HG03520 (cell line): ENCODE data around the gene SACS.

ENCODE experiments used
- ATAC-seq: cut with Tn5 transposase; IDR thresholded peaks from one replicate; pipeline ENCODE4 v1.9.1; 2021; ENCODE audit warnings: mild to moderate bottlenecking, moderate library complexity; ENCODE audit not compliant: unreplicated experiment

Gene SACS, protein sequence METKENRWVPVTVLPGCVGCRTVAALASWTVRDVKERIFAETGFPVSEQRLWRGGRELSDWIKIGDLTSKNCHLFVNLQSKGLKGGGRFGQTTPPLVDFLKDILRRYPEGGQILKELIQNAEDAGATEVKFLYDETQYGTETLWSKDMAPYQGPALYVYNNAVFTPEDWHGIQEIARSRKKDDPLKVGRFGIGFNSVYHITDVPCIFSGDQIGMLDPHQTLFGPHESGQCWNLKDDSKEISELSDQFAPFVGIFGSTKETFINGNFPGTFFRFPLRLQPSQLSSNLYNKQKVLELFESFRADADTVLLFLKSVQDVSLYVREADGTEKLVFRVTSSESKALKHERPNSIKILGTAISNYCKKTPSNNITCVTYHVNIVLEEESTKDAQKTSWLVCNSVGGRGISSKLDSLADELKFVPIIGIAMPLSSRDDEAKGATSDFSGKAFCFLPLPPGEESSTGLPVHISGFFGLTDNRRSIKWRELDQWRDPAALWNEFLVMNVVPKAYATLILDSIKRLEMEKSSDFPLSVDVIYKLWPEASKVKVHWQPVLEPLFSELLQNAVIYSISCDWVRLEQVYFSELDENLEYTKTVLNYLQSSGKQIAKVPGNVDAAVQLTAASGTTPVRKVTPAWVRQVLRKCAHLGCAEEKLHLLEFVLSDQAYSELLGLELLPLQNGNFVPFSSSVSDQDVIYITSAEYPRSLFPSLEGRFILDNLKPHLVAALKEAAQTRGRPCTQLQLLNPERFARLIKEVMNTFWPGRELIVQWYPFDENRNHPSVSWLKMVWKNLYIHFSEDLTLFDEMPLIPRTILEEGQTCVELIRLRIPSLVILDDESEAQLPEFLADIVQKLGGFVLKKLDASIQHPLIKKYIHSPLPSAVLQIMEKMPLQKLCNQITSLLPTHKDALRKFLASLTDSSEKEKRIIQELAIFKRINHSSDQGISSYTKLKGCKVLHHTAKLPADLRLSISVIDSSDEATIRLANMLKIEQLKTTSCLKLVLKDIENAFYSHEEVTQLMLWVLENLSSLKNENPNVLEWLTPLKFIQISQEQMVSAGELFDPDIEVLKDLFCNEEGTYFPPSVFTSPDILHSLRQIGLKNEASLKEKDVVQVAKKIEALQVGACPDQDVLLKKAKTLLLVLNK (N-terminal part only)

GRCh38 chr13:23433171-23434153, at the start of gene SACS:
Gene SACS (minus strand): TSS chr13:23433702. CDS start chr13:23411239, 22,463 bp downstream.
- ATAC-seq = no peak

GRCh38 chr13:23480324-23480723, 46.8 kb upstream of the SACS start:
- ATAC-seq = no peak

GRCh38 chr13:23477101-23477500, 43.6 kb upstream of the SACS start:
- ATAC-seq = no peak

GRCh38 chr13:23473221-23473620, 39.7 kb upstream of the SACS start:
- ATAC-seq = no peak

DNA sequence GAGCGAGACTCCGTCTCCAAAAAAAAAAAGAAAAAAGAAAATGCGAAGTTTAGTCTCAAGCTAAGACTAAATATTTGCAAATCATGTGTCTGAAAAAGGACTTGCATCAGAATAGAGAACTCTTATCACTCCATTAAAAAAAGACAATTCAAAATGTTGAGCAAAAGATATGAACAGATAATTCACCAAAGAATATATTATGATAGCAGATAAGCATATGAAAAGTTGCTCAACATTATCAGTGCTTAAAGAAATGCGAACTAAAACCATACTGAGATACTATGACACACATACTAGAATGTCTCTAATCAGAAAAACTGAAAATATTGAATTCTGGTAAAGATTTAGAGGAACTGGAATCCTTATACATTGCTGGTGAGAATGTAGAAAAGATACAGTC, 38.7 kb upstream of the SACS start:
- no peak for ATAC-seq

DNA sequence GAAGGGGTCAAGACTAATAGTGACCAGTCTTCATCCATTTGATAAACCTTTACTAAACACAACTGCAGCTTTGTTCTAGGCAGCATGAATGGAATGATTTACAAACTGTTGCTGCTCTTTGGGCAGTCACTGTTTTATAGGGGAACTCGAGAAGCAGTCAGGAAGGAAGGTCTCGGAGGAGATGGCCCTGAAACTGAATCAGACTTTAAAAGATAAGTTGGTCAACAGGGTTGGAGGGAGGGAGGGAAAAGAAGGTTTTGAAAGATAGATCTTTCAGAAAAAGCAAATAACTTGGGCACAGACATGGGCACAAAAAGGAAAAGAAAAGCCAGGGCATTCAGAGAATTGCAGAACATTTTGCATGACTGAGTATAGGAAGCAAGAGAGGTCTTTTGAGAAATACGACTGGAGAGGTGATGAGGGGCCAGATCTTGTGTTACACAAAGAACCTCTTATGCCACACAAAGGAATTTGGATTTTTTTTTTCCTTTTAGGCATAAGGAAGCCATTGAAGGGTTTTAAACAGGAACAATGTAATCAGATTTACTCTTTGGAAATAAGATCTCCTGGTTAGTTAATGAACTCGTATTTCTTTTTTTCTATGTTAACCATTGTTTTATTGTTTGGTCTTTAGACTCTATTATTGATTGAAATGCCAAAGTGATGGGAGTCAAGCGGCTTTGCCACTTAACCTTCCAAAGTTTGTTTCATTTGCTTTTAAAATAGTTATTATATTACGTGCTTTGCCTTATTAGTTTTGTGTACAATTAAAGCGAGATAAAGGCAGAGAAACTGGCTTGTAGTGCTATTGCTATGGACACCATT, 37.5 kb upstream of the SACS start:
- no peak for ATAC-seq

DNA sequence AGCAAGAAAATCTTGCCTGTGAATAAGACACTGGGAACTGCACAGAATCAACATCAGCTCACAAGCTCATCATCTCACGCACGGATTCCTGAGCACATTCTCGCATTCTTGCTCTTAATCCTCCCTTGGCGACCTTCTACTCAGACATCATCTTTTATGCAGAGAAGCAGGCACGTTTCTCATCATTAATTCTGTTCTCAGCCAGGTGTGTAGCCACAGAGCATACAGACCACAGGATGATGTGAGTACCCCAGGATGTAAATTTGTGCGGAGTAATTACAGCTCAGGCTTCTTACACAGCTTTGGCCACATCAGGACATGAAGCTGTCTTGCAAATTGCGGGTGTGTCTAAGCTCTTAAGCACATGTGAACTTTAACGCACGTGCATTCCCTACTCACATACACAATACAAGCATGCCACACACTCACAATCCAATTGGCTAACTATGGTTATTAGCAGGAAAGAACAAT, 36.5 kb upstream of the SACS start:
- ATAC-seq = no peak

- ATAC-seq = no peak
These were observed 35.3 kb upstream of the SACS start for GRCh38 chr13:23468811-23469210.

DNA sequence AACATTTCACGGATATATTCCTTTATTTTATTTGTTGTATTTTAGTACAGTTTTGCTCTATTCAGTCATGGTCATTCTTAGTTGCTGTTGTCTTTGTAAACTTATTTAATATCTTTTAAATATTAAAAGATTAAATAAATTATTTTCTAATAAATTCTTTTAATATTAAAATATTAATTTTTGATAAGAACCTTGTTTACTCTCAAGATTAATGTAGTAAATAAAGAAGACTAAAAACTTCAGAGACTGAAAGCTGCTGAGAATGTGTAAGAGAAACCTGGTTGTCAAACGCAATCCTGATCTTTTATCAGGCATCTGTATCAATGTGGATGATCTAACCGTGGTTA, 34.4 kb upstream of the SACS start:
- ATAC-seq = no peak

GRCh38 chr13:23467048-23467931, 33.8 kb upstream of the SACS start:
- no peak for ATAC-seq

DNA sequence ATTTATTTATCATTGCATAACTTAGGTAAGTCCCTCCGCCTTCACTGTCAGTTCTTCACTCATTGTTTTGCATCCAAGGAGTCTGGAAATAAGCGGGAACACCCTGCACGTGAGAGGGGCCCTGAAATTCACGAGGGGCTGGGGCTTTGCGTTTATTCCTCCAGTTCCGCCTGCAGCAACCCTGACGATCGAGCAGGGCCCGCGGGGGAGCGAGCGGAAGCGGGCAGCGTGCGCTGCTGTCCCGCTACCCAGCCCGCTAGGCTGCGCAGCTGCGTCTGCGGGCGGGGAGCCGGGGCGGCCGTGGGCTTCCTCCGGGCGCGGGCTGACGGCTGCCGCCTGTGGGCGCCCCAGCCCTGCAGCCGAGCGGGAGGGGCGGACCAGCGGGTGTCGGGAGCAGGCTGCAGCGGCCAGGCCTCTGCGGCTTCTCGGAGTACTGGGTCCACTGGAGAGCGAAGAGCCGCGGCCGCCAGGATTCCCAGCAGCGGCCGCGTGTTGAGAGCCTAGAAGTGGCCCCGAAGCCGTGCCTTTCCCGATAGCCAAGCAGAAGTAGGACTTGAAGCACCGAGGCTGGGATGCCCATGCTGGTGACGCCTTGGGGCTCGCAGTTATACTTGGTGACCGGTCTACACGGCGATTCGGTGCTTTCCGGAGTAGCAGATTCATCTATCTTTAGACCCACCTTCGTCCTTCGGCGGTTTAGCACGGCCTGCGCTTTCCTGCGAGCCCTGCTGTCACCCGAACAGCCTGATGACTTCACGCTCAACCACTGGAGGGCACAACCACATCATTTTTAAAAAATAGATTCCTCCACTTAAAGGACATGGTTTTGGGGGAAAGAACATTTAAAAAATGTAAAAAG, 32.9 kb upstream of the SACS start:
- peak; percentile 81 for ATAC-seq

DNA sequence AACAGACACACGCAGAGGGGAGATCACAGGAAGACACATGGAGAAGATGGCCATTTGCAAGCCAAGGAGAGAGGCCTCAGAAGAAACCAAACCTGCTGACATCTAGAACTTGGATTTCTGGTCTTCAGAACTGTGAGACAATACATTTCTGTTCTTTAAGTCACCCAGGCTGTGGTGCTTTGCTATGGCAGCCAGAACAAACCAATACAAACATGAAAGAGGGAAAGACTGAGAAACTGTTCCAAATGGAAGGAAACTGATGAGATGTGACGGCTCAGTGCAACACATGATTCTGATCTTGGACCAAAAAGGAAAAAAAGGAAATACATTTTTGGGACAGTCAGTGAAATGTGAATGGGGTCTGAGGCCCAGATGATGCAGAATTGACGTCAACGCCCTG, 30.2 kb upstream of the SACS start:
- no peak for ATAC-seq

DNA sequence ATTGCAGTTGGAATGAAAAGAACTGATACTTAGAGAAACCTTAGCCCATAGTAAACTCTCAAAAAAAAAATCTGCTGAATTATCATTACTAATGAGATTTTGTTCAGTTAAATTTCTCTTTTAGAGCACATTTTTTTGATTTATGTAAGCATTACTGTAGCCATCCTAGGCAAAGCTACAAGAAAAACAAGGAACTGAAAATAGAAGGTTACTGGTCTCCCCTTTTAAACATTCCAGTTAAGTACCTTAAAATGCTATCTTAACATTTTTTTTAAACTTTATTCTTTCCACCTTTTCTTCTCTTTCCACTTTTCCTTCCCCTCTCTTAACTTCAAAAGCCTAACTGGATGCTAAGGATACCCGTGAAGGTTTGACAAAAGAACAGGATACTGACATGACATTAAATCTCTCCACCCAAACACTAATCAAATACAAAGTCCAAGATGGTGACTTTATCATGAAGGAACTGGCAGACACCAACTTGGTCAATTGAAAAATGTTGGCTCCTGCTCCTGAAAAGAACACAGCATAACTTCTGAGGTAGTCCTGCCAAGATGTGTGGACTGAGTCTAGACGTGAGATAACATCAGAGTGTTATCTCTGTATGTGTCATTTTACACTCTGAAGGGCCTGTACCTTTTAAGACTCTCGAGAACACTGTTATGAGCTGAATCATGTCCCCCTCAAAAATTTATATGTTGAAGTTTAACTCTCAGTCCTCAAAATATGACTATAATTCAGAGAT, 29.5 kb upstream of the SACS start:
- no peak for ATAC-seq

DNA sequence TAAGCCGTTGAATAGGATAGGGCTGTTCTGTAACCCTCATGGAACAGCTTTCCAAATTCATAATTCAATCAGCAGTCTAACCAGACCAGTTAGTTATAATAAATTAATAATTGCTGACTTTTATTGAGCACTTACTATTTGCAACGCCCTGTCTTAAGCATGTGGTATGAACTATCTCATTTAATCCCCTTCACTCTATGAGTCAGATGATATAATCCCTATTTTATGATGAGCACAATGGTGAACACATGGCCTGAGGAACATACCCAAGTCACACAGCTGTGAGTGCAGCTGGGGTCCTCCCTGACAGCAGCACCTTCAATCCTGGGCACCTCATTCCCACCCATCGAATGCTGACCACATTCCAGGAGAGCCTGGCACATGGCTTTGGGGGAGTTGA, 28.0 kb upstream of the SACS start:
- ATAC-seq = no peak

GRCh38 chr13:23460921-23461320, 27.4 kb upstream of the SACS start:
- ATAC-seq = no peak

GRCh38 chr13:23460309-23460708, 26.8 kb upstream of the SACS start:
- ATAC-seq = peak; percentile 78

DNA sequence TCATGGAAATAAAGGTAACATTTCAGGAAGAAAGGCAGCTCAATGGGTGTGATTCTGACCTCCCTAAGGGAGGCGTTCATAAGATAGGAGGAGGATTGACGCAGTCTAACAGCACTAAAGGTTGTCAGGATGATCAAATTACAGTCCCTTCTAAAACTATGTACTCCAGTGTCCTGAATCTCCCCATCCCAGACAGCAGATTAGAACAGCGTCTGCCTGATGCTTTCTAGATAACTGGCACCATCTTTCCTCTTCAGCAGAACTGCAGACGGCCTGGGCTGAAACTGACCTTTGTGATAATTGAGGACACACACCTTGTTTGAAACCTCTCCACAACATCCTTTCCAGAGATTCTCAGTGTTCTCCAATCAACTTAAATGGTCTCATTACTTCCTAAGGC, 25.5 kb upstream of the SACS start:
- ATAC-seq = no peak
